Stimulated activated CD8-positive, alpha-beta memory T cell treated with anti-CD3 and anti-CD28 coated beads, Interleukin-4, amount 100 ng/mL, for 24 hours (primary cell): Measurements from ENCODE around the gene MED8.

Source experiments
- DNase-seq: peaks from one replicate; pipeline ENCODE4 v3.0.0-alpha.2; 2020; ENCODE audit warnings: low read depth

The MED8 gene

DNA sequence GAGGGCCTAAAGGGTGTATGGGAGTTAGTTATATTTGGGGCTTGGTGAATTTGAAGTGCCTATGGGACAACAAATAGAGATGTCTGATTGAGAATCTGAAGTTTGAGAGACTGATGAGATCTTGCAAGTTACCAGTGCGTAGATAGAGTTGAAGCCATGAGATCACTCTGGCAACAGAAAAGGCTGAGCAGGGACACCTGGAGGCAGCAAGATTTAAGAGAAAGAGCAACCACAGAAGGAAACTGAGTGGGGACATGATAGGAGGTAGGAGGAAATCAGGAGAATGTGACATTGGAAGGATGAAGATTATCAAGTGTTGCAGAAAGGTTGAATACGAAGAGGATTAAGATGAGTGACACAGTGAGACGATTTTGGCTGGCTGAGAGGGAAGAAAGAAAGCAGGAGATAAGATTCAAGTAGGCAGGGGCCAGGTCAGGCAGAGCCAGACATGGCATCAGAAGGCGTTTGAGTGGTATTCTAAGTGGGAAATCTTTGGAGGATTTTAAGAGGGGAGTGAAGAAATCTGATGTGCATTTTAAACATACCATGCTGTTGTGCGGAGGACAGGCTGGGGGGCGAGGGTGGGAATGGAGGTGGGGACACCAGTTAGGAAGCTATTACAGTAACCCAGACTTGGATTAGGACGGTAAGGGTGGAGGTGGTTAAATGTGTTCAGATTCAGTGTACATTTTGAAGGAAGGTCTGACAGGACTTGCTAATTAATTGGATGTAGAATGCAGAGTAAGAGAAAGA is 55.0 kb downstream of the MED8 start:
- DNase-seq: no peak
